ENCODE results near the gene DNAH17. TPM values are rescaled to one million over a fixed set of nuclear protein-coding genes. Genes with fewer than 3 reads are reported as not detected.

The DNAH17 gene
- total and polyA plus RNA-seq, 2 of the 13 experiments (the other 11 are each of a cell fraction or from before 2014, with no cell fraction given), result 0.86 to 1.6 TPM

GRCh38 chr17:78412403-78412802, 164.8 kb downstream of the DNAH17 start:
- no peak overlapping the region for H3K4me3 ChIP-seq (replicated peaks in 1 of 3; ENCODE audit: insufficient read depth in 1 of 3, low read depth in 2 of 3, low read length in 3 of 3)
- FAIRE-seq, result peak; percentile 61
- in situ Hi-C loops (cut with HindIII; ENCODE audit: extremely low pct_ligation_motif_present, low pct_unique_long_range_greater_than_20kb) (no loop called here), intact Hi-C loops (cut with micrococcal nuclease; ENCODE audit: unreplicated experiment) (no loop called here)
- ATAC-seq, result peak; percentile 60
- DNase-seq (ENCODE audit: low spot score), result no peak
- H3K36me3 ChIP-seq (replicated peaks in 1 of 2; ENCODE audit: control insufficient read depth in 1 of 2, insufficient read depth in 2 of 2, low read length in 2 of 2), result peaks cover 23 to 42% of the 10 kb centered on the region in 2 experiments
- no peak overlapping the region for H3K27ac ChIP-seq (ENCODE audit: extremely low read length, insufficient read depth, low read length)
- POLR2A ChIA-PET, result no interaction called here
- no peaks in the 10 kb centered on the region for H3K27me3 ChIP-seq (ENCODE audit: control insufficient read depth in 1 of 2, insufficient read depth in 2 of 2, low read length in 2 of 2)
- no peak for TF ChIP-seq ONECUT2 (CRISPR knock-in tag; IDR thresholded peaks at IDR 0.05)
- TF ChIP-seq CTCF (CRISPR knock-in tag; IDR thresholded peaks at IDR 0.05), result peak; percentile 56
- no peak for TF ChIP-seq IKZF5 (CRISPR knock-in tag; IDR thresholded peaks at IDR 0.05)
- peak; percentile 19; the same call in 1 of the 2 replicates for TF ChIP-seq ZBTB33 (CRISPR knock-in tag; IDR thresholded peaks at IDR 0.05)
- peak; percentile 65 for TF ChIP-seq RBM22 (optimal IDR thresholded peaks at IDR 0.05; ENCODE audit: low read length)
- no peak for TF ChIP-seq SMAD3 (CRISPR knock-in tag; IDR thresholded peaks at IDR 0.05)
- no peak for TF ChIP-seq ZNF251 (CRISPR knock-in tag; IDR thresholded peaks at IDR 0.05)
- TF ChIP-seq ZBTB38 (CRISPR knock-in tag; IDR thresholded peaks at IDR 0.05), result peak; percentile 48; the same call in 1 of the 2 replicates
- no peaks in the 10 kb centered on the region for H3K9me3 ChIP-seq (ENCODE audit: low read length)
- 91% methylated on average over 9 of the region's 10 CpGs for WGBS (ENCODE audit: low lambda C conversion rate)
- peaks cover 25% of the 10 kb centered on the region; the same call in 1 of the 2 replicates for H4K20me1 ChIP-seq (ENCODE audit: insufficient read depth, low read length)
- CTCF ChIA-PET (ENCODE audit: low intra/inter-chr PET ratio, low total read pairs), result interaction anchor here (0.9 to 1.8 kb wide), 2 partner anchors 9 to 52 kb away, joined by 3 to 12 read pairs; no protein-coding TSS in a partner anchor
- H3K4me1 ChIP-seq (ENCODE audit: insufficient read depth, low read length), result no peaks in the 10 kb centered on the region
- H3K79me2 ChIP-seq (ENCODE audit: insufficient read depth, low read length), result no peaks in the 10 kb centered on the region
- no peak overlapping the region for H3K9ac ChIP-seq (ENCODE audit: insufficient read depth, low read depth, low read length)
- no TSS peak for BruUV-seq (replicated peaks)
- no peak overlapping the region for H3K4me2 ChIP-seq (ENCODE audit: low read depth, low read length)
- no peak overlapping the region for H2AFZ ChIP-seq (ENCODE audit: low read length)

Measured in HepG2 (cell line).